Upper lobe of left lung (tissue), 4 donors: ENCODE measurements around the gene LRRFIP1.

Experiments used
- POLR2AphosphoS5 ChIP-seq, 2 donors: sonication (generic); formaldehyde crosslinking; IDR thresholded peaks; one replicate each; pipeline ENCODE4 v1.5.1; 2017; ENCODE audit warnings: antibody characterized with exemption in 2 of 2
- TF ChIP-seq, protein P1 (sequence below), 6 experiments: fragments of 450-650 bp in 4 of 6; fragments of 200-600 bp in 2 of 6; sonication (generic) in 2 of 6; IDR thresholded peaks; one replicate each; pipeline ENCODE4 v1.5.1; 2016 to 2019; ENCODE audit warnings: antibody characterized with exemption in 6 of 6

DNA sequence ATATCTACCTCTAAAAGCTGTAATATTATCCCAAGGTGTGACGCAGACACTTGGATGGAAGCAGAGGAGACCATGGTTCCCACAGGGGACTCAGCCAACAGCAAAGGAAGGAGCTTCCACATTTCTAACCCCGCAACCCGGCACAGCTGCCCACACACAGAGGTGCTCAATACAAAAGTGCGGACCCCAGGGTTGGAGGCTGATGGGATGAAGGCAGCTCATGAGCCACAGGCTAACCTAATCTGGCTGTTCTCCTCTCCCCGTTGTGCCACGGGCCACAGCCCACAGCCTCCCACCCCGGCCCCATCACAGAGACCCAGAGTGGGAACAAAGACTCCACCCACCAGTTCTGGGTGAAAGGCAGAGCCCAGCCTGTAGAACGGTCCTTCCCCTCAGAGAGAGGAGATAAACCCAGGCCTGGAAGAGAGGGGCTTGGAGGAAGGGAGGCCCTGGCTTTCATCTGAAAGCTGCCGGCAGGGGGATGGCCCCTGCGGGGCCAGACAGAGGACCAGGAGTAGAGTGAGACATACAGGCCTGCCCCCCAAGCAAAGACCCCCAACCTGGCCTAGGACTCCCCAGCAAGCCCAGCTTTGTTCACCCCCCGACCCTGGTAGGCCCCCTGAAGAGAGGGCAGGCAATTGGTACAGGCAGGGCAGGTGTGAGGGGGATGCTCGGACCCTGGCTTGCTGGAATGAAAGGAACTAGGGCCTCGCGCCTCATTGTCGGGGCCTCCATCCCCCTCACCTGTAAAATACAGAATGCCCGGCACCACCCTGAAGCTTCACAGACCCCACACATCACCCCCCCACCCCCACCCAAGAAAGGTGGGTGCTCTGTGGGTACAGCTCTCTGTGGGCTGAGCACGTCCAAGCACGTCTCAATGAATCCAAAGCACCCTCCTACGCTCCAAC is 43.7 kb upstream of the LRRFIP1 start:
- TF ChIP-seq POLR2AphosphoS5 (IDR thresholded peaks at IDR 0.05): no peak
- TF ChIP-seq, protein P1, sequence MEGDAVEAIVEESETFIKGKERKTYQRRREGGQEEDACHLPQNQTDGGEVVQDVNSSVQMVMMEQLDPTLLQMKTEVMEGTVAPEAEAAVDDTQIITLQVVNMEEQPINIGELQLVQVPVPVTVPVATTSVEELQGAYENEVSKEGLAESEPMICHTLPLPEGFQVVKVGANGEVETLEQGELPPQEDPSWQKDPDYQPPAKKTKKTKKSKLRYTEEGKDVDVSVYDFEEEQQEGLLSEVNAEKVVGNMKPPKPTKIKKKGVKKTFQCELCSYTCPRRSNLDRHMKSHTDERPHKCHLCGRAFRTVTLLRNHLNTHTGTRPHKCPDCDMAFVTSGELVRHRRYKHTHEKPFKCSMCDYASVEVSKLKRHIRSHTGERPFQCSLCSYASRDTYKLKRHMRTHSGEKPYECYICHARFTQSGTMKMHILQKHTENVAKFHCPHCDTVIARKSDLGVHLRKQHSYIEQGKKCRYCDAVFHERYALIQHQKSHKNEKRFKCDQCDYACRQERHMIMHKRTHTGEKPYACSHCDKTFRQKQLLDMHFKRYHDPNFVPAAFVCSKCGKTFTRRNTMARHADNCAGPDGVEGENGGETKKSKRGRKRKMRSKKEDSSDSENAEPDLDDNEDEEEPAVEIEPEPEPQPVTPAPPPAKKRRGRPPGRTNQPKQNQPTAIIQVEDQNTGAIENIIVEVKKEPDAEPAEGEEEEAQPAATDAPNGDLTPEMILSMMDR (IDR thresholded peaks at IDR 0.05): no peak
